Transverse colon (tissue), 4 donors: ENCODE measurements around the gene MFAP1. TPM values are rescaled to one million over a fixed set of nuclear protein-coding genes. Genes with fewer than 3 reads are reported as not detected.
A peak's percentile ranks its signal among the peaks of the same experiment; 100 is the strongest.

ENCODE experiments used
- DNase-seq: peaks from one replicate; pipeline ENCODE4 v3.0.0-alpha.2; 2019
- H3K27ac ChIP-seq, 4 donors: fragments of 200-600 bp; sonication (generic); 2 replicates each; pipeline ENCODE4 v1.5.1; 2016 to 2018; ENCODE audit warnings: inconsistent platforms in 4 of 4
- H3K27me3 ChIP-seq: fragments of 200-600 bp; sonication (generic); 2 replicates; pipeline ENCODE4 v1.5.1; 2017; ENCODE audit warnings: inconsistent platforms
- H3K36me3 ChIP-seq, 4 donors: fragments of 200-600 bp; sonication (generic); 2 replicates each; pipeline ENCODE4 v1.5.1; 2017 to 2019; ENCODE audit warnings: inconsistent platforms in 4 of 4
- H3K4me1 ChIP-seq, 4 donors: fragments of 200-600 bp; sonication (generic); 2 replicates each; pipeline ENCODE4 v1.5.1; 2017 to 2020; ENCODE audit warnings: inconsistent platforms in 4 of 4
- H3K4me3 ChIP-seq, 4 donors: fragments of 200-600 bp; sonication (generic); 1 replicate in 1 of 4; 2 replicates in 3 of 4; pipeline versions ENCODE4 v1.5.1 to v1.6.1; 2017 to 2019; ENCODE audit warnings: inconsistent platforms in 4 of 4
- H3K9me3 ChIP-seq, 2 donors: fragments of 200-600 bp; sonication (generic); 2 replicates each; pipeline ENCODE4 v1.5.1; 2017 to 2019; ENCODE audit warnings: inconsistent platforms in 2 of 2
- CTCF ChIP-seq, 5 experiments: fragments of 200-600 bp in 3 of 5; fragments of 450-650 bp in 2 of 5; sonication (generic) in 3 of 5; IDR thresholded peaks; 1 replicate in 2 of 5; 2 replicates in 3 of 5; pipeline ENCODE4 v1.5.1; 2016 to 2017; ENCODE audit warnings: antibody characterized with exemption in 5 of 5, inconsistent platforms in 3 of 5, mild to moderate bottlenecking in 2 of 5, moderate library complexity in 1 of 5
- EP300 ChIP-seq: sonication (generic); formaldehyde crosslinking; IDR thresholded peaks from one replicate; pipeline ENCODE4 v1.6.1; 2017; ENCODE audit warnings: antibody characterized with exemption, low read depth
- POLR2A ChIP-seq: fragments of 450-650 bp; IDR thresholded peaks from one replicate; pipeline ENCODE4 v1.6.1; 2016; ENCODE audit warnings: antibody characterized with exemption, mild to moderate bottlenecking, moderate library complexity
- POLR2AphosphoS5 ChIP-seq, 3 donors: sonication (generic); formaldehyde crosslinking; IDR thresholded peaks; one replicate each; pipeline ENCODE4 v1.6.1; 2016; ENCODE audit warnings: antibody characterized with exemption in 3 of 3
- WGBS, 2 donors: methylation state at CpG; one replicate each; pipeline ENCODE4 v1.1.5; 2018; ENCODE audit warnings: low coverage in 1 of 2; 5-methylcytosine and 5-hydroxymethylcytosine counted together
- in situ Hi-C, 4 donors: fragments of 200-750 bp; cut with MboI; loops; one replicate each; pipeline versions ENCODE4 v1.15.0 to v1.15.1; 2017; ENCODE audit warnings: low sequenced_read_pairs in 3 of 4, low pct_ligation_motif_present in 1 of 4, low pct_unique_long_range_greater_than_20kb in 1 of 4
- intact Hi-C: fragments of 100-400 bp; cut with DNase I; formaldehyde crosslinking; loops from one replicate; pipeline ENCODE4 v1.15.1; 2023; ENCODE audit warnings: low total_unique reads
- total RNA-seq, 4 donors: library from RNA; depleted of rRNA; stranded (reverse); fragments of >200 nt; gene quantifications; one replicate each; pipeline ENCODE4 v1.1.0, GENCODE V29; 2016

MFAP1 gene
- total RNA-seq = 10 to 100 TPM in 3 of 4 donors, 1 to 10 TPM in 1; 9.8 to 32.9 (median 16.3) TPM

- intact Hi-C loops = no loop called here
These were observed at the start of gene MFAP1 for GRCh38 chr15:43824302-43825246. Gene MFAP1, minus strand, starts transcription at chr15:43824690. Its CDS starts 121 bp downstream, at chr15:43824569.

GRCh38 chr15:43873651-43874050 is 49.2 kb upstream of the MFAP1 start:
- no peak for TF ChIP-seq POLR2A
- TF ChIP-seq POLR2AphosphoS5 (IDR thresholded peaks at IDR 0.05) = no peak
- no peak for TF ChIP-seq EP300
- TF ChIP-seq CTCF (IDR thresholded peaks at IDR 0.05) = no peak
- Histone ChIP-seq H3K4me3 (no peak overlapping the region), H3K4me1 (no peaks in the 10 kb centered on the region), H3K27me3 (no peaks in the 10 kb centered on the region), H3K36me3 (no peaks in the 10 kb centered on the region), H3K27ac (no peak overlapping the region), H3K9me3 (no peaks in the 10 kb centered on the region)
- in situ Hi-C loops = no loop called here
- intact Hi-C loops = no loop called here
- 95 to 100% methylated on average over 3 to 10 of the region's 10 CpGs for WGBS, 2 donors
- no peak for DNase-seq

More at GRCh38 chr15:43824302-43825246, at the start of gene MFAP1:
- DNase-seq = peak; percentile 95
- peaks cover 7 to 65% (median 31%) of the 10 kb centered on the region in 4 donors for H3K4me1 ChIP-seq
- peak within 1 kb of the TSS; percentile 85 to 95 (median 92) for H3K27ac ChIP-seq
- H3K27me3 ChIP-seq = no peaks in the 10 kb centered on the region
- H3K9me3 ChIP-seq = no peaks in the 10 kb centered on the region
- in situ Hi-C loops = no loop called here
- no peaks in the 10 kb centered on the region for H3K36me3 ChIP-seq
- 9 to 21% methylated on average over 19 to 46 of the region's 46 CpGs for WGBS, 2 donors
- H3K4me3 ChIP-seq = peak within 1 kb of the TSS; percentile 60 to 89 (median 77)
- TF ChIP-seq POLR2AphosphoS5 (IDR thresholded peaks at IDR 0.05) = peak; percentile 95 to 99 (median 98)
- peak; percentile 96 for TF ChIP-seq POLR2A
- TF ChIP-seq EP300 = no peak

GRCh38 chr15:43872416-43873020 is 48.0 kb upstream of the MFAP1 start:
- WGBS, 2 donors = 73% methylated on average over 6 of the region's 6 CpGs
- intact Hi-C loops = no loop called here
- TF ChIP-seq CTCF (IDR thresholded peaks at IDR 0.05) (peak; percentile 24 to 47 (median 30)), POLR2A (no peak)
- in situ Hi-C loops = no loop called here
- H3K4me1 ChIP-seq = no peaks in the 10 kb centered on the region
- H3K27ac ChIP-seq = no peak overlapping the region
- H3K9me3 ChIP-seq = no peaks in the 10 kb centered on the region
- no peak overlapping the region for H3K4me3 ChIP-seq
- no peaks in the 10 kb centered on the region for H3K27me3 ChIP-seq
- peak; percentile 11 for DNase-seq
- no peaks in the 10 kb centered on the region for H3K36me3 ChIP-seq

GRCh38 chr15:43871835-43872234 is 47.3 kb upstream of the MFAP1 start:
- intact Hi-C loops (no loop called here), in situ Hi-C loops (no loop called here)
- TF ChIP-seq EP300 (no peak), POLR2A (no peak), CTCF (IDR thresholded peaks at IDR 0.05) (no peak), POLR2AphosphoS5 (IDR thresholded peaks at IDR 0.05) (no peak)
- 75 to 88% methylated on average over 2 of the region's 2 CpGs for WGBS, 2 donors
- no peaks in the 10 kb centered on the region for H3K4me1 ChIP-seq
- H3K9me3 ChIP-seq = no peaks in the 10 kb centered on the region
- H3K4me3 ChIP-seq = no peak overlapping the region
- H3K27ac ChIP-seq = no peak overlapping the region
- no peak for DNase-seq
- H3K36me3 ChIP-seq = no peaks in the 10 kb centered on the region
- H3K27me3 ChIP-seq = no peaks in the 10 kb centered on the region
